GM15510 (cell line): ENCODE measurements around the gene LEMD2.

Experiments
- POLR2A ChIP-seq: IDR thresholded peaks from 3 replicates; pipeline ENCODE4 v1.6.1; 2011; ENCODE audit warnings: borderline replicate concordance; ENCODE audit not compliant: insufficient read length; ENCODE audit errors: extremely low read depth

Gene LEMD2

GRCh38 chr6:33807606-33808005, 18.7 kb upstream of the LEMD2 start:
- no peak for TF ChIP-seq POLR2A

GRCh38 chr6:33806841-33807240, 17.9 kb upstream of the LEMD2 start:
- TF ChIP-seq POLR2A, result no peak

GRCh38 chr6:33803571-33804053, 14.7 kb upstream of the LEMD2 start, which contains the start of gene MLN:
MLN (minus strand) TSS chr6:33804003; CDS start chr6:33801163, 2,840 bp downstream.
- no peak for TF ChIP-seq POLR2A

GRCh38 chr6:33802186-33802958, 13.4 kb upstream of the LEMD2 start:
- no peak for TF ChIP-seq POLR2A

- no peak for TF ChIP-seq POLR2A
Observed at GRCh38 chr6:33801611-33802010, 12.7 kb upstream of the LEMD2 start.

GRCh38 chr6:33800248-33800969, 11.5 kb upstream of the LEMD2 start:
- TF ChIP-seq POLR2A, result no peak

GRCh38 chr6:33799454-33800113, 10.7 kb upstream of the LEMD2 start:
- TF ChIP-seq POLR2A, result no peak

GRCh38 chr6:33798343-33798848, 9.5 kb upstream of the LEMD2 start:
- TF ChIP-seq POLR2A, result no peak

GRCh38 chr6:33797626-33798342, 8.9 kb upstream of the LEMD2 start:
- no peak for TF ChIP-seq POLR2A

- no peak for TF ChIP-seq POLR2A
Observed at GRCh38 chr6:33794910-33795623, 6.1 kb upstream of the LEMD2 start.

- no peak for TF ChIP-seq POLR2A
Observed at GRCh38 chr6:33792981-33793380, 4.1 kb upstream of the LEMD2 start.

- TF ChIP-seq POLR2A, result no peak
Observed at GRCh38 chr6:33791620-33792019, 2.7 kb upstream of the LEMD2 start.

- no peak for TF ChIP-seq POLR2A
Observed at GRCh38 chr6:33790910-33791309, 2.0 kb upstream of the LEMD2 start.

- TF ChIP-seq POLR2A, result no peak
Observed at GRCh38 chr6:33790379-33790778, 1.4 kb upstream of the LEMD2 start.
